K562 (cell line): ENCODE data around the gene HOXB4. TPM values are rescaled to one million over a fixed set of nuclear protein-coding genes. Genes with fewer than 3 reads are reported as not detected.

ENCODE experiments used
- ATF3 ChIP-seq, 2 experiments: fragments of 450-650 bp in 1 of 2; sonication (generic) in 1 of 2; formaldehyde crosslinking in 1 of 2; IDR thresholded peaks in 1 of 2; conservative IDR thresholded peaks in 1 of 2; 2 replicates each; pipeline versions ENCODE4 v1.6.1 to v1.8.1; 2016 to 2023; ENCODE audit warnings: mild to moderate bottlenecking in 2 of 2, moderate library complexity in 2 of 2, inconsistent platforms in 1 of 2, missing genetic modification reagents in 1 of 2
- BHLHE40 ChIP-seq: IDR thresholded peaks from 2 replicates; pipeline ENCODE4 v1.6.1; 2011; ENCODE audit warnings: low read length, improper control_type of control experiment
- CGGBP1 ChIP-seq: fragments of 250-450 bp; sonication (Bioruptor Pico); IDR thresholded peaks from 2 replicates; pipeline ENCODE4 v1.9.0; 2021; ENCODE audit warnings: mild to moderate bottlenecking
- CREB3L1 ChIP-seq: fragments of 450-650 bp; IDR thresholded peaks from 2 replicates; pipeline ENCODE4 v1.6.1; 2014; ENCODE audit warnings: low read depth, mild to moderate bottlenecking, moderate library complexity, borderline replicate concordance
- HIVEP1 ChIP-seq: fragments of 250-450 bp; sonication (Bioruptor Pico); IDR thresholded peaks from 2 replicates; pipeline ENCODE4 v1.4.0; 2020; ENCODE audit warnings: mild to moderate bottlenecking
- HNRNPK ChIP-seq: fragments of 200-400 bp; formaldehyde crosslinking; IDR thresholded peaks from one replicate; pipeline ENCODE4 v1.6.1; 2018; ENCODE audit warnings: mild to moderate bottlenecking, low read depth, low read length; ENCODE audit not compliant: poor library complexity, severe bottlenecking
- IRF2 ChIP-seq: sonication (generic); formaldehyde crosslinking; IDR thresholded peaks from 2 replicates; pipeline ENCODE4 v1.8.1; 2022; ENCODE audit warnings: mild to moderate bottlenecking, missing genetic modification reagents
- KDM5B ChIP-seq: fragments of 200-600 bp; sonication (generic); IDR thresholded peaks from 2 replicates; pipeline ENCODE4 v1.6.1; 2012; ENCODE audit warnings: low read depth, mild to moderate bottlenecking, moderate library complexity, low read length, control low read depth, inconsistent platforms; ENCODE audit not compliant: insufficient replicate concordance
- MCM2 ChIP-seq: fragments of 450-650 bp; IDR thresholded peaks from 2 replicates; pipeline ENCODE4 v1.6.1; 2017; ENCODE audit warnings: low read depth, mild to moderate bottlenecking
- NFYB ChIP-seq: IDR thresholded peaks from 2 replicates; pipeline ENCODE4 v1.6.1; 2011; ENCODE audit warnings: mild to moderate bottlenecking, moderate library complexity; ENCODE audit not compliant: insufficient read length; ENCODE audit errors: extremely low read depth
- POLR2B ChIP-seq: fragments of 450-650 bp; IDR thresholded peaks from 2 replicates; pipeline ENCODE4 v1.6.1; 2018; ENCODE audit warnings: low read depth; ENCODE audit not compliant: partially characterized antibody
- SMC3 ChIP-seq: conservative IDR thresholded peaks from 2 replicates; pipeline ENCODE4 v1.6.1; 2011; ENCODE audit warnings: low read depth, low read length, improper control_type of control experiment; ENCODE audit not compliant: insufficient read depth
- SNAPC5 ChIP-seq: fragments of 250-450 bp; sonication (Bioruptor Pico); IDR thresholded peaks from 2 replicates; pipeline ENCODE4 v1.8.0; 2021; ENCODE audit warnings: moderate library complexity, mild to moderate bottlenecking, inconsistent platforms
- ZBTB11 ChIP-seq, 3 experiments: fragments of 200-800 bp in 1 of 3; fragments of 250-450 bp in 1 of 3; fragments of 450-650 bp in 1 of 3; sonication (Bioruptor Pico) in 1 of 3; sonication (Bioruptor generic) in 1 of 3; formaldehyde crosslinking in 1 of 3; IDR thresholded peaks; 2 replicates each; pipeline versions ENCODE4 v1.6.1 to v1.8.0; 2016 to 2022; ENCODE audit warnings: mild to moderate bottlenecking in 2 of 3, missing genetic modification characterization in 2 of 3, missing compliant biosample characterization in 1 of 3, moderate library complexity in 1 of 3
- ZBTB34 ChIP-seq: fragments of 250-450 bp; sonication (Bioruptor Pico); IDR thresholded peaks from 2 replicates; pipeline ENCODE4 v1.8.0; 2021; ENCODE audit warnings: mild to moderate bottlenecking, moderate library complexity
- ZNF197 ChIP-seq: fragments of 200-800 bp; sonication (Bioruptor generic); IDR thresholded peaks from 2 replicates; pipeline ENCODE4 v1.6.1; 2016; ENCODE audit warnings: low read depth, missing genetic modification characterization, missing compliant biosample characterization
- ZNF24 ChIP-seq: fragments of 450-650 bp; IDR thresholded peaks from 2 replicates; pipeline ENCODE4 v1.6.1; 2016
- polyA plus RNA-seq, 8 experiments: library from polyadenylated mRNA; depleted of rRNA in 4 of 8; stranded (reverse) in 5 of 8; unstranded in 3 of 8; fragments of >200 nt; fragmentation: Nextera tagmentation in 2 of 8; fragmentation: Illumina TruSeq in 1 of 8; extraction: Ambion mirVana in 2 of 8; extraction: Trizol in 1 of 8; gene quantifications; 2 replicates each; pipeline versions ENCODE4 v1.2.1 to v1.2.3, GENCODE V29; 2011 to 2014; ENCODE audit warnings: inconsistent platforms in 1 of 8, missing spikeins in 1 of 8
- total RNA-seq, 7 experiments: library from RNA; depleted of rRNA in 6 of 7; stranded (reverse); fragments of >200 nt in 6 of 7; fragmentation: Illumina TruSeq in 2 of 7; extraction: Trizol in 2 of 7; gene quantifications; 2 replicates each; pipeline versions ENCODE4 v1.2.1 to v1.2.3, GENCODE V29; 2011 to 2021; ENCODE audit warnings: low replicate concordance in 1 of 7

HOXB4 gene
- total and polyA plus RNA-seq, 9 of the 15 experiments (the other 6 are each of a cell fraction or from before 2014, with no cell fraction given), result 1.6 to 34.9 (median 14.9) TPM

- TF ChIP-seq ZBTB11 (CRISPR knock-in tag; IDR thresholded peaks at IDR 0.05) (peak in 1 of 3 experiments; percentile 60; a peak in 1 of 6 replicates), CREB3L1 (no peak; the same call in 1 of the 2 replicates), IRF2 (CRISPR knock-in tag) (no peak), BHLHE40 (no peak), MCM2 (no peak), HNRNPK (no peak), SMC3 (no peak), KDM5B (peak; percentile 48), POLR2B (peak; percentile 41), ZNF24 (no peak), ZBTB34 (no peak), SNAPC5 (CRISPR knock-in tag) (no peak), NFYB (peak; percentile 64), ZNF197 (CRISPR knock-in tag) (no peak), HIVEP1 (CRISPR knock-in tag) (no peak), ATF3 (IDR thresholded peaks at IDR 0.05) (no peak), ATF3 (CRISPR knock-in tag; conservative IDR thresholded peaks at IDR 0.05) (no peak), CGGBP1 (CRISPR knock-in tag) (no peak)
Measured at GRCh38 chr17:48610282-48611211, 32.4 kb upstream of the HOXB4 start, which contains the start of gene HOXB7 (continued).
